HG03135 (cell line): ENCODE data around the gene LY9.
"Not testable (repeated sequence)": the region's sequence is repeated elsewhere in the genome, so short reads cannot be mapped to it uniquely, and the experiment has no call there.

Experiments used
- ATAC-seq: cut with Tn5 transposase; IDR thresholded peaks from one replicate; pipeline ENCODE4 v1.9.1; 2021; ENCODE audit warnings: mild to moderate bottlenecking, moderate library complexity; ENCODE audit not compliant: unreplicated experiment

The LY9 gene

GRCh38 chr1:160863774-160864131 lies 67.8 kb downstream of the LY9 start:
- ATAC-seq = no peak

- ATAC-seq = no peak
Measured at GRCh38 chr1:160864173-160864572, 68.2 kb downstream of the LY9 start.

GRCh38 chr1:160865337-160865736 lies 69.4 kb downstream of the LY9 start:
- no peak for ATAC-seq

DNA sequence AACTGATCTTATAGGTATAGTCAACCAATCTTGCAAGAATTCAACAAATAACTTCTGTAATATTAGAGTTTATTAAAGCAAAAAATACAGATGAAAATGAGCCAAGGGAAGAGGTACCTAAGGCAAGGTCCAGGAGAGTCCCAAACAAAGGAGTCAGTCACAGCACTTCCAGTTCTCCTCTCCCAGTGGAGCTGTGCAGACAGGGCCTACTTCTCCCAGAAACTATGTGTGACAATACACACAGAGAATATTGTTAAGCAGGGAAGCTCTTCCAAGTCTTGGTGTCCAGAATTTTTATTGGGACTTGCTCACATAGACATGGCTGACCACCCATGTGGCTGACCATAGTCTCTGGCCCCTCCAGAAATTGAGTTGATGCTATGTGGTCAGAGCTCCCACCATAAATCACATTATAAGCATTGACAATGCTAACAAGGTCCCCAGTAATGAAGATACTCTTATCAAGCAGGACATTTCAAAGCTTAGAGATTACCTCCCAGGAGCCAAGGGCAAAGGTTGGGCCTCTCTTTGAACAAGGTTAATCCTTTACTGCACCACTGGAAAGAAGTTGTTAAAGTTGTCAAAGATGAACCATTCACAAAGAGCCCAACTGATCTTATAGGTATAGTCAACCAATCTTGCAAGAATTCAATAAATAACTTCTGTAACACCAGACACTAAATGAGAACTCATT lies 70.2 kb downstream of the LY9 start:
- no peak for ATAC-seq

GRCh38 chr1:160866695-160867260 lies 70.8 kb downstream of the LY9 start:
- ATAC-seq = no peak

DNA sequence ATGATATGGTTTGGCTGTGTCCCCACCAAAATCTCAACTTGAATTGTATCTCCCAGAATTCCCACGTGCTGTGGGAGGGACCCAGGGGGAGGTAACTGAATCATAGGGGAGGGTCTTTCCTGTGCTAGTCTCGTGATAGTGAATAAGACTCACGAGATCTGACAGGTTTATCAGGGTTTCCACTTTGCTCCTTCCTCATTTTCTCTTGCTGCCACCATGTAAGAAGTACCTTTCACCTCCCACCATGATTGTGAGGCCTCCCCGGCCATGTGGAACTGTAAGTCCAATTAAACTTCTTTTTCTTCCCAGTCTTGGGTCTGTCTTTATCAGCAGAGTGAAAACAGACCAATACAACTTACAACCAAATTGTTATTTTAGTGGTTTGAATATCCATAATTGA lies 71.7 kb downstream of the LY9 start:
- ATAC-seq = not testable (repeated sequence)

- no peak for ATAC-seq
Measured at GRCh38 chr1:160868141-160868540, 72.2 kb downstream of the LY9 start.

- ATAC-seq = no peak
Measured at GRCh38 chr1:160874935-160875334, 79.0 kb downstream of the LY9 start.

- not testable (repeated sequence) for ATAC-seq
Measured at GRCh38 chr1:160875591-160875990, 79.6 kb downstream of the LY9 start.

- ATAC-seq = no peak
Measured at GRCh38 chr1:160876311-160876710, 80.3 kb downstream of the LY9 start.

GRCh38 chr1:160877221-160877620 lies 81.2 kb downstream of the LY9 start:
- no peak for ATAC-seq
